ENCODE results near the gene SNAPC5.

The SNAPC5 gene

DNA sequence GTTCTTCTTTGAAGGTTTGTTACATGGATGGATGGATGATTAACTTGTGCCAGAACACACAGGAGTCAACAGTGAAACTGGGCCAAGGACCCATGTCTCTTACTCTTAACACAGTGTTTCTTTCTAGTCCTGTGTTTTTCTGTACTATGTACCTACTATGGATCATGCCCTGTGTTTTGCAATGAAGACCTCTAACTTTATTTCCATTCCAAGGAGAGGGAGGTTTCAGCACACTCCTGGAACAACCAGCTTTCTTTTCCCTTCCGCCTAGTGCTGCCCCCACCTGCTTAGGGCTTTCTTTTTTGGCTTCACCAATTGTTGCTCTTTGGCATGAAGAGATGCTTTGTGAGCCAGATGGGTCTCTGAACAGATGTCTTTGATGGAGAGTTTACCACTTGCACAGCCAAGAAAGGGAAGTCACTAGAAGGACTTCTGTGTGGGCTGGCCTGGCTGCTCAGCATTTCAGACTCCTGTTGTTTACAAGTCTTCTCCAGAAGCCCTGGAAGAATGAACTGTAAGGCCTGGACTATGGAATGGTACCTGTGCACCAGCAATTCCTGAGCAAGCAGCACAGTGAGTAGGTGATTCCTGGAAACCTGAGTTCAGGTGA, 44.5 kb downstream of the SNAPC5 start:
- DNase-seq, result no peak

- DNase-seq, result no peak
Observed at GRCh38 chr15:66452420-66452819, 45.1 kb downstream of the SNAPC5 start.
